Fibroblast of lung (primary cell): ENCODE measurements around the gene PITPNB. TPM values are rescaled to one million over a fixed set of nuclear protein-coding genes. Genes with fewer than 3 reads are reported as not detected.

Experiments
- DNase-seq, 2 donors: peaks; one replicate each; pipeline versions ENCODE4 v3.0.0 to v3.0.0-alpha.2; 2010; ENCODE audit warnings: low read depth in 2 of 2
- H2AFZ ChIP-seq: 2 replicates; pipeline ENCODE4 v1.5.1; 2012; ENCODE audit warnings: low read length, control low read depth, inconsistent platforms
- H3K27ac ChIP-seq: 2 replicates; pipeline ENCODE4 v1.5.1; 2011; ENCODE audit warnings: low read length, control low read depth; ENCODE audit not compliant: insufficient read depth
- H3K27me3 ChIP-seq: 2 replicates; pipeline ENCODE4 v1.5.1; 2011; ENCODE audit warnings: mild to moderate bottlenecking, low read length; ENCODE audit not compliant: control insufficient read depth, insufficient read depth
- H3K36me3 ChIP-seq: 2 replicates; pipeline ENCODE4 v1.5.1; 2011; ENCODE audit warnings: low read length; ENCODE audit not compliant: control insufficient read depth, insufficient read depth
- H3K4me1 ChIP-seq: 2 replicates; pipeline ENCODE4 v1.5.1; 2011; ENCODE audit warnings: low read length; ENCODE audit not compliant: control insufficient read depth, insufficient read depth; ENCODE audit errors: extremely low read depth
- H3K4me2 ChIP-seq: 2 replicates; pipeline ENCODE4 v1.5.1; 2011; ENCODE audit warnings: low read length, control low read depth; ENCODE audit not compliant: insufficient read depth; ENCODE audit errors: extremely low read depth
- H3K4me3 ChIP-seq, 4 experiments: fragments of 200-600 bp in 1 of 4; sonication (generic) in 1 of 4; replicated peaks in 1 of 4; 2 replicates each; pipeline ENCODE4 v1.5.1; 2011 to 2016; ENCODE audit warnings: low read length in 4 of 4, low read depth in 3 of 4, mild to moderate bottlenecking in 3 of 4, control low read depth in 2 of 4, inconsistent platforms in 1 of 4, mixed read lengths in 1 of 4; ENCODE audit not compliant: insufficient read depth in 1 of 4; ENCODE audit errors: control extremely low read depth in 1 of 4
- H3K79me2 ChIP-seq: 2 replicates; pipeline ENCODE4 v1.5.1; 2012; ENCODE audit warnings: mild to moderate bottlenecking, low read length, inconsistent platforms; ENCODE audit not compliant: control insufficient read depth, insufficient read depth
- H3K9ac ChIP-seq: 2 replicates; pipeline ENCODE4 v1.5.1; 2011; ENCODE audit warnings: mild to moderate bottlenecking, low read length, control low read depth; ENCODE audit not compliant: insufficient read depth
- H3K9me3 ChIP-seq: 2 replicates; pipeline ENCODE4 v1.5.1; 2012; ENCODE audit warnings: low read depth, low read length; ENCODE audit not compliant: control insufficient read depth, insufficient read depth
- H4K20me1 ChIP-seq: 2 replicates; pipeline ENCODE4 v1.5.1; 2011; ENCODE audit warnings: low read length; ENCODE audit not compliant: control insufficient read depth, insufficient read depth; ENCODE audit errors: extremely low read depth
- EZH2 ChIP-seq: IDR thresholded peaks from 2 replicates; pipeline ENCODE4 v1.5.1; 2012; ENCODE audit warnings: low read length, control low read depth, mild to moderate bottlenecking; ENCODE audit errors: missing control alignments
- polyA plus RNA-seq, 2 donors: library from polyadenylated mRNA; depleted of rRNA in 1 of 2; stranded (reverse) in 1 of 2; unstranded in 1 of 2; fragments of >200 nt; gene quantifications; 2 replicates each; pipeline ENCODE4 v1.2.1, GENCODE V29; 2011 to 2012; ENCODE audit warnings: missing spikeins in 1 of 2
- total RNA-seq: library from RNA; depleted of rRNA; stranded (reverse); fragments of >200 nt; gene quantifications from 2 replicates; pipeline ENCODE4 v1.2.1, GENCODE V29; 2014
- TF ChIP-seq, protein P1 (sequence below), 2 donors: IDR thresholded peaks in 1 of 2; conservative IDR thresholded peaks in 1 of 2; 1 replicate in 1 of 2; 2 replicates in 1 of 2; pipeline ENCODE4 v1.5.1; 2011 to 2012; ENCODE audit warnings: low read length in 2 of 2, control low read depth in 1 of 2, inconsistent platforms in 1 of 2, low read depth in 1 of 2, mild to moderate bottlenecking in 1 of 2

The PITPNB gene
- total and polyA plus RNA-seq, 2 donors (not counting 1 experiment from before 2014, with no cell fraction given), result 42.4 to 79.4 TPM

- TF ChIP-seq, protein P1, sequence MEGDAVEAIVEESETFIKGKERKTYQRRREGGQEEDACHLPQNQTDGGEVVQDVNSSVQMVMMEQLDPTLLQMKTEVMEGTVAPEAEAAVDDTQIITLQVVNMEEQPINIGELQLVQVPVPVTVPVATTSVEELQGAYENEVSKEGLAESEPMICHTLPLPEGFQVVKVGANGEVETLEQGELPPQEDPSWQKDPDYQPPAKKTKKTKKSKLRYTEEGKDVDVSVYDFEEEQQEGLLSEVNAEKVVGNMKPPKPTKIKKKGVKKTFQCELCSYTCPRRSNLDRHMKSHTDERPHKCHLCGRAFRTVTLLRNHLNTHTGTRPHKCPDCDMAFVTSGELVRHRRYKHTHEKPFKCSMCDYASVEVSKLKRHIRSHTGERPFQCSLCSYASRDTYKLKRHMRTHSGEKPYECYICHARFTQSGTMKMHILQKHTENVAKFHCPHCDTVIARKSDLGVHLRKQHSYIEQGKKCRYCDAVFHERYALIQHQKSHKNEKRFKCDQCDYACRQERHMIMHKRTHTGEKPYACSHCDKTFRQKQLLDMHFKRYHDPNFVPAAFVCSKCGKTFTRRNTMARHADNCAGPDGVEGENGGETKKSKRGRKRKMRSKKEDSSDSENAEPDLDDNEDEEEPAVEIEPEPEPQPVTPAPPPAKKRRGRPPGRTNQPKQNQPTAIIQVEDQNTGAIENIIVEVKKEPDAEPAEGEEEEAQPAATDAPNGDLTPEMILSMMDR (conservative IDR thresholded peaks at IDR 0.05 in 1 of 2, IDR thresholded peaks at IDR 0.05 in 1 of 2; ENCODE audit: low read depth in 1 of 2, low read length in 2 of 2), result no peak
- no peak for TF ChIP-seq EZH2
- Histone ChIP-seq H2AFZ (no peak overlapping the region), H3K4me1 (peaks cover 10% of the 10 kb centered on the region), H3K27me3 (peaks cover 8% of the 10 kb centered on the region), H4K20me1 (no peaks in the 10 kb centered on the region), H3K79me2 (no peaks in the 10 kb centered on the region), H3K9ac (no peak overlapping the region), H3K4me3 (peak overlapping the region in 1 of 4 experiments; percentile 17), H3K9me3 (no peaks in the 10 kb centered on the region), H3K27ac (no peak overlapping the region), H3K36me3 (no peaks in the 10 kb centered on the region), H3K4me2 (peak overlapping the region; percentile 68)
- DNase-seq, result peak; percentile 77 to 79
Observed at GRCh38 chr22:27810609-27811151, 108.4 kb downstream of the PITPNB start.

DNA sequence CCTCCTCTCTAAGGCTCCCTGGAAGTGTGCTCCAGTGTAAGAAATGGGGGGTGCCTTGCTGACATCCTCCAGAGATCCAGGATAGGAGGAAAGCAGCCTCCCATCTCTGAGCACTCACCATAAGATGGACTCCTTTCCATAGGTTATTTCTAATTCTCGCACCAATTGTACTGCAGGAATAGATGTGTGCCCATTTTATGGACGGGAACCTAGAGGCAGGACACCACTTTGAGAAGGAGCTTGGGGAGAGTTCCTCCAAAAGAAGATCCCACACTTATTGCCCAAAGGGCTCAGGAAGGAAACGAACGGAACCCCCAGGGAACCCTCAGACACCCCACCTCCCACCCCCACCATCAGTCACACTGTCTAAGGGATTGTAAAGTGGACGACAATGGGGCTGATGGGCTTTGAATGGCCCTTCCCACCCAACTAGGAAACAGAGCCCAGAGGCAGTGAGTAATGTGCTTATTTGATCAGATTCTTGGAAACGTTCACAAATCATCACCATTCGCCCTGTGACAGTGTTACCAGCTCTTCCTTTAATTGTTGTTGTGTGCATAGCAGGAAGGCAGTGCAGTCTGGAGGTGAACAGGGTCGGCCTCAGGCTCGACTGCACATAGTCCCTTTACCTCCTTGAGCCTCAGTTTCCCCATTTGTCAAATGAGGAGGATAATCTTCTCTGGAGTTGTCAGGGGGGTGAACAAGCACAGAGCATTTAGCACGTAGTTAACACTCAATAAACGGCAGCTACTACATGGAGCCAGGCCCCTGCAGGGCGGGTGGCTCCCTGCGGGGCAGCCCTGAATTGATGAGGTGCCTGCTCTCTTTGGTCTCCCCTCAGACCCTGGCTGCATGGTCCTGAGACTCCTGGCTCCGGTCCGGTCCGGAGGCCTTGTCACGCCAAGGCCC is 109.1 kb downstream of the PITPNB start:
- no peaks in the 10 kb centered on the region for H3K36me3 ChIP-seq
- no peak for TF ChIP-seq EZH2
- TF ChIP-seq, protein P1 (conservative IDR thresholded peaks at IDR 0.05 in 1 of 2, IDR thresholded peaks at IDR 0.05 in 1 of 2; ENCODE audit: low read depth in 1 of 2, low read length in 2 of 2), result no peak
- no peaks in the 10 kb centered on the region for H3K79me2 ChIP-seq
- H3K27me3 ChIP-seq, result peaks cover 8% of the 10 kb centered on the region
- DNase-seq, result no peak
- no peak overlapping the region for H3K27ac ChIP-seq
- peak overlapping the region; percentile 57 for H3K4me2 ChIP-seq
- H3K4me3 ChIP-seq, result peak overlapping the region in 1 of 4 experiments; percentile 17
- H2AFZ ChIP-seq, result no peak overlapping the region
- no peaks in the 10 kb centered on the region for H3K9me3 ChIP-seq
- no peaks in the 10 kb centered on the region for H4K20me1 ChIP-seq
- peaks cover 10% of the 10 kb centered on the region for H3K4me1 ChIP-seq
- H3K9ac ChIP-seq, result no peak overlapping the region

DNA sequence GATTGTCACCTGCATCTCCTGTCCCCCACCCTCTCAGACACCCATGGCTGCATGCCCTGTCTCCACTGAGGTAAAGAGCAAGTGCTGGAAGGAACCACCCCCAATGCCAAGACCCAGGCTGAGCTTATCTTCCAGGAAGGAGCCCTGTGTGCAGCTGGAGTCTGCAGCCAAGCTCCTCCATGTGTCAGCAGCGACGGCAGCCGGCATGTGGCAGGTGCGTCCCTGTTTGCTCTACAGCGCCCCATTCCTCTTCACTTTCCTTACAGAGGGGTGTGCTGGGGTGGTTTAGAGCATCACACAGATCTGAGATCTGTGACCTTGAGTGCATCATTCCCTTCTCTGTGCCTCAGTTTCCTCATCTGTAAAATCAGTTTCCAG is 109.8 kb downstream of the PITPNB start:
- peaks cover 10% of the 10 kb centered on the region for H3K4me1 ChIP-seq
- no peak for DNase-seq
- H4K20me1 ChIP-seq, result no peaks in the 10 kb centered on the region
- H3K4me3 ChIP-seq, result no peak overlapping the region
- no peaks in the 10 kb centered on the region for H3K36me3 ChIP-seq
- H3K9ac ChIP-seq, result no peak overlapping the region
- peaks cover 8% of the 10 kb centered on the region for H3K27me3 ChIP-seq
- no peaks in the 10 kb centered on the region for H3K79me2 ChIP-seq
- H3K27ac ChIP-seq, result no peak overlapping the region
- TF ChIP-seq, protein P1 (conservative IDR thresholded peaks at IDR 0.05 in 1 of 2, IDR thresholded peaks at IDR 0.05 in 1 of 2; ENCODE audit: low read depth in 1 of 2, low read length in 2 of 2), result no peak
- no peak for TF ChIP-seq EZH2
- no peak overlapping the region for H3K4me2 ChIP-seq
- no peak overlapping the region for H2AFZ ChIP-seq
- H3K9me3 ChIP-seq, result no peaks in the 10 kb centered on the region
